ENCODE results near the gene COX5B.

COX5B gene

DNA sequence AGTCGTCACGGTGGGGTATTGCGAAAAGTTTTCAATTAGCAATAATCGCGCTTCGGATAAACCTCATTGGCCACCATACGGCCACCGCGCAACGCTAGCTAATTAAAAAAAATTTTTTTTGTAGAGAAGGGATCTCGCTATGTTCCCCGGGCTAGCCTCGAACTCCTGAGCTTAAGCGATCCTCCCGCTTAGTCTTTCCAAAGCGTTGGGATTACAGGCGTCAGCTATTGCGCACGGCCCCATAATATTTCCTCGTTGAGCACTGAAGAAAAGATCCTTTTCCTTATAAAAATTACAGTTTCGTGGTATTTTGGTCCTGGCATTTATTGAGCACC lies 18.7 kb downstream of the COX5B start:
- H3K4me3 ChIP-seq (ENCODE audit: low read length, poor library complexity, severe bottlenecking), result peak overlapping the region; percentile 82
- H3K9ac ChIP-seq (ENCODE audit: low read depth, low read length, poor library complexity, severe bottlenecking), result peak overlapping the region; percentile 75
- peaks cover 31% of the 10 kb centered on the region for H3K4me1 ChIP-seq (ENCODE audit: insufficient read depth, low read length, poor library complexity, severe bottlenecking)
- H3K36me3 ChIP-seq (ENCODE audit: insufficient read depth, low read length), result no peaks in the 10 kb centered on the region
- H3K27me3 ChIP-seq (ENCODE audit: insufficient read depth, low read length, poor library complexity, severe bottlenecking), result no peaks in the 10 kb centered on the region
- no peak for TF ChIP-seq EZH2phosphoT487 (IDR thresholded peaks at IDR 0.05; ENCODE audit: borderline replicate concordance)
- TF ChIP-seq, protein P1, sequence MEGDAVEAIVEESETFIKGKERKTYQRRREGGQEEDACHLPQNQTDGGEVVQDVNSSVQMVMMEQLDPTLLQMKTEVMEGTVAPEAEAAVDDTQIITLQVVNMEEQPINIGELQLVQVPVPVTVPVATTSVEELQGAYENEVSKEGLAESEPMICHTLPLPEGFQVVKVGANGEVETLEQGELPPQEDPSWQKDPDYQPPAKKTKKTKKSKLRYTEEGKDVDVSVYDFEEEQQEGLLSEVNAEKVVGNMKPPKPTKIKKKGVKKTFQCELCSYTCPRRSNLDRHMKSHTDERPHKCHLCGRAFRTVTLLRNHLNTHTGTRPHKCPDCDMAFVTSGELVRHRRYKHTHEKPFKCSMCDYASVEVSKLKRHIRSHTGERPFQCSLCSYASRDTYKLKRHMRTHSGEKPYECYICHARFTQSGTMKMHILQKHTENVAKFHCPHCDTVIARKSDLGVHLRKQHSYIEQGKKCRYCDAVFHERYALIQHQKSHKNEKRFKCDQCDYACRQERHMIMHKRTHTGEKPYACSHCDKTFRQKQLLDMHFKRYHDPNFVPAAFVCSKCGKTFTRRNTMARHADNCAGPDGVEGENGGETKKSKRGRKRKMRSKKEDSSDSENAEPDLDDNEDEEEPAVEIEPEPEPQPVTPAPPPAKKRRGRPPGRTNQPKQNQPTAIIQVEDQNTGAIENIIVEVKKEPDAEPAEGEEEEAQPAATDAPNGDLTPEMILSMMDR (conservative IDR thresholded peaks at IDR 0.05; ENCODE audit: low read length), result 0 out of 2 replicates have a peak, but pooled peaks have one; percentile 5
- peak overlapping the region; percentile 94 for H2AFZ ChIP-seq (ENCODE audit: low read length)
- peaks cover 45% of the 10 kb centered on the region for H3K79me2 ChIP-seq (ENCODE audit: insufficient read depth, low read length)
- H4K20me1 ChIP-seq (ENCODE audit: insufficient read depth, low read length, poor library complexity, severe bottlenecking), result peaks cover 18% of the 10 kb centered on the region
- H3K9me3 ChIP-seq (ENCODE audit: insufficient read depth, low read depth, low read length), result no peaks in the 10 kb centered on the region
- no peaks in the 10 kb centered on the region for H3F3A ChIP-seq (ENCODE audit: low read depth)
- H3K4me2 ChIP-seq (ENCODE audit: low read depth, low read length, poor library complexity, severe bottlenecking), result peak overlapping the region; percentile 71
- H3K9me2 ChIP-seq (replicated peaks; ENCODE audit: low read depth, low read length), result no peaks in the 10 kb centered on the region

DNA sequence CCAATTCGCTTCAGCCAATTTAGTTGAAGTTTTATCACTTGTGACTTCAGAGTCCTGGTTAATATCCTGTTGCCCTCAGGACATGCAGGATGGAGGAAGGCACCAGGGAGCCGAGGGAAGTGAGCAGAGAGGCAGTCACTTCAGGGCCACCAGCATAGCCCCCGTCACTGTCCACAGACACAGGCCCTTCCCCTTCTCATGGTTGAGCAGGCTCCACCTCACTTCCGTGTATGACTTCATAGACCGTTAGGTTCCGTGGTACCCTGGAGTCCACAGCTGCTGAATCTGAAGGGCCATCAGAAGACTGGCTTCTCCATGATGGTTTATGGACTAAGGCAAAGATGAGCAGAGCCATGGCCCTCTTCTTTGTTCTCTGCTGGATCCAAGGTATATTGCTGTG lies 23.6 kb downstream of the COX5B start, which contains the start of gene C2orf92:
C2orf92 (plus strand) TSS at position 266 of the 400 bp plus-strand sequence; CDS start at position 342, 76 bp downstream.
- Histone ChIP-seq H3K27me3 (ENCODE audit: insufficient read depth, low read length, poor library complexity, severe bottlenecking) (no peaks in the 10 kb centered on the region), H4K20me1 (ENCODE audit: insufficient read depth, low read length, poor library complexity, severe bottlenecking) (no peaks in the 10 kb centered on the region), H3K9me2 (replicated peaks; ENCODE audit: low read depth, low read length) (no peaks in the 10 kb centered on the region), H3K36me3 (ENCODE audit: insufficient read depth, low read length) (no peaks in the 10 kb centered on the region), H3K4me1 (ENCODE audit: insufficient read depth, low read length, poor library complexity, severe bottlenecking) (peaks cover 9% of the 10 kb centered on the region), H3K79me2 (ENCODE audit: insufficient read depth, low read length) (peaks cover 7% of the 10 kb centered on the region; the same call in 1 of the 2 replicates), H3K4me3 (ENCODE audit: low read length, poor library complexity, severe bottlenecking) (no peak within 1 kb of the TSS), H3K9me3 (ENCODE audit: insufficient read depth, low read depth, low read length) (no peaks in the 10 kb centered on the region), H3K9ac (ENCODE audit: low read depth, low read length, poor library complexity, severe bottlenecking) (no peak within 1 kb of the TSS), H2AFZ (ENCODE audit: low read length) (no peak within 1 kb of the TSS), H3K4me2 (ENCODE audit: low read depth, low read length, poor library complexity, severe bottlenecking) (no peak within 1 kb of the TSS), H3F3A (ENCODE audit: low read depth) (no peaks in the 10 kb centered on the region)
- TF ChIP-seq, protein P1 (conservative IDR thresholded peaks at IDR 0.05; ENCODE audit: low read length), result no peak
- TF ChIP-seq EZH2phosphoT487 (IDR thresholded peaks at IDR 0.05; ENCODE audit: borderline replicate concordance), result no peak

DNA sequence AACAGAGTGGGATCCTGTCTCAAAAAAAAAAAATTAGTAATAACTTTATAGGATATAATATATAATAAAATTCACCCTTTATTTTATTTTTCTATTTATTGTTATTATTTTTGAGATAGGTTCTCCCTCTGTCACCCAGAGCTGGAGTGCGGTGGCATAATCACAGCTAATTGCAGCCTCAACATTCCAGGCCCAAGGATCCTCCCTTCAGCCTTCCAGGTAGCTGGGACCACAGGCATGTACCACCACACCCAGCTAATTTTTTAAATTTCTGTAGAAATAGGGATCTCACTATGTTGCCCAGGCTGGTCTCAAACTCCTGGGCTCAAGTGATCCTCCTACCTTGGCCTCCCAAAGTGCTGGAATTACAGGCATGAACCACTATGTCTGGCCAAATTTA lies 24.6 kb downstream of the COX5B start:
- Histone ChIP-seq H3K36me3 (ENCODE audit: insufficient read depth, low read length) (no peaks in the 10 kb centered on the region), H3K4me3 (ENCODE audit: low read length, poor library complexity, severe bottlenecking) (no peak overlapping the region), H3K27me3 (ENCODE audit: insufficient read depth, low read length, poor library complexity, severe bottlenecking) (no peaks in the 10 kb centered on the region), H3F3A (ENCODE audit: low read depth) (no peaks in the 10 kb centered on the region), H3K4me1 (ENCODE audit: insufficient read depth, low read length, poor library complexity, severe bottlenecking) (no peaks in the 10 kb centered on the region), H3K4me2 (ENCODE audit: low read depth, low read length, poor library complexity, severe bottlenecking) (no peak overlapping the region), H3K79me2 (ENCODE audit: insufficient read depth, low read length) (no peaks in the 10 kb centered on the region), H4K20me1 (ENCODE audit: insufficient read depth, low read length, poor library complexity, severe bottlenecking) (no peaks in the 10 kb centered on the region), H3K9me3 (ENCODE audit: insufficient read depth, low read depth, low read length) (no peaks in the 10 kb centered on the region), H3K9ac (ENCODE audit: low read depth, low read length, poor library complexity, severe bottlenecking) (no peak overlapping the region), H2AFZ (ENCODE audit: low read length) (no peak overlapping the region), H3K9me2 (replicated peaks; ENCODE audit: low read depth, low read length) (no peaks in the 10 kb centered on the region)
- TF ChIP-seq EZH2phosphoT487 (IDR thresholded peaks at IDR 0.05; ENCODE audit: borderline replicate concordance), result no peak
- TF ChIP-seq, protein P1 (conservative IDR thresholded peaks at IDR 0.05; ENCODE audit: low read length), result no peak

Measured in Loucy (cell line).